ENCODE data around the gene DTD2. TPM values are rescaled to one million over a fixed set of nuclear protein-coding genes. Genes with fewer than 3 reads are reported as not detected.

The DTD2 gene
- total and polyA plus RNA-seq, 9 of the 15 experiments (the other 6 are each of a cell fraction or from before 2014, with no cell fraction given) = 3.8 to 24.1 (median 15.2) TPM

- Histone ChIP-seq H3K9me1 (ENCODE audit: control insufficient read depth, insufficient read depth, low read length) (no peaks in the 10 kb centered on the region), H4K20me1 (replicated peaks; ENCODE audit: control insufficient read depth, insufficient read depth, low read length) (no peaks in the 10 kb centered on the region; the same call in 1 of the 2 replicates), H3K79me2 (ENCODE audit: control insufficient read depth, insufficient read depth, low read length) (peaks cover 25% of the 10 kb centered on the region), H3K4me1 (replicated peaks in 1 of 2; ENCODE audit: control insufficient read depth in 2 of 2, insufficient read depth in 2 of 2, low read length in 2 of 2) (peaks cover 0 to 3% of the 10 kb centered on the region in 2 experiments; a peak in 3 of 5 replicates), H3K9ac (ENCODE audit: insufficient read depth in 1 of 2, low read depth in 2 of 2, low read length in 2 of 2) (no peak overlapping the region), H3K27ac (ENCODE audit: extremely low read depth, low read depth, low read length) (no peak overlapping the region; the same call in 2 of the 3 replicates), H3K9me3 (replicated peaks; ENCODE audit: control insufficient read depth, insufficient read depth, low read depth, low read length) (no peaks in the 10 kb centered on the region), H3K36me3 (ENCODE audit: control insufficient read depth, insufficient read depth, low read length) (no peaks in the 10 kb centered on the region), H3K27me3 (ENCODE audit: control insufficient read depth in 2 of 2, insufficient read depth in 2 of 2, low read length in 2 of 2) (no peaks in the 10 kb centered on the region), H3K4me2 (ENCODE audit: insufficient read depth, low read length) (no peak overlapping the region), H2AFZ (ENCODE audit: low read depth, low read length) (no peak overlapping the region), H3K4me3 (no peak overlapping the region)
- no peak for TF ChIP-seq HNRNPUL1 (IDR thresholded peaks at IDR 0.05; ENCODE audit: low read length)
- peak; percentile 66 for TF ChIP-seq SPI1 (IDR thresholded peaks at IDR 0.05; ENCODE audit: borderline replicate concordance, low read depth, low read length)
- TF ChIP-seq OTX1 (CRISPR knock-in tag; IDR thresholded peaks at IDR 0.05) = no peak
- TF ChIP-seq ZFPM2 (CRISPR knock-in tag; IDR thresholded peaks at IDR 0.05) = no peak
- no peak for TF ChIP-seq ZNF76 (CRISPR knock-in tag; IDR thresholded peaks at IDR 0.05; ENCODE audit: borderline replicate concordance)
- peak; percentile 5 for TF ChIP-seq MEIS2 (IDR thresholded peaks at IDR 0.05; ENCODE audit: partially characterized antibody)
- TF ChIP-seq, protein P1, sequence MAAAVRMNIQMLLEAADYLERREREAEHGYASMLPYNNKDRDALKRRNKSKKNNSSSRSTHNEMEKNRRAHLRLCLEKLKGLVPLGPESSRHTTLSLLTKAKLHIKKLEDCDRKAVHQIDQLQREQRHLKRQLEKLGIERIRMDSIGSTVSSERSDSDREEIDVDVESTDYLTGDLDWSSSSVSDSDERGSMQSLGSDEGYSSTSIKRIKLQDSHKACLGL (CRISPR knock-in tag; IDR thresholded peaks at IDR 0.05; ENCODE audit: borderline replicate concordance, poor library complexity, severe bottlenecking) = no peak
- TF ChIP-seq ZNF431 (CRISPR knock-in tag; IDR thresholded peaks at IDR 0.05) = no peak
- TF ChIP-seq, protein P2, sequence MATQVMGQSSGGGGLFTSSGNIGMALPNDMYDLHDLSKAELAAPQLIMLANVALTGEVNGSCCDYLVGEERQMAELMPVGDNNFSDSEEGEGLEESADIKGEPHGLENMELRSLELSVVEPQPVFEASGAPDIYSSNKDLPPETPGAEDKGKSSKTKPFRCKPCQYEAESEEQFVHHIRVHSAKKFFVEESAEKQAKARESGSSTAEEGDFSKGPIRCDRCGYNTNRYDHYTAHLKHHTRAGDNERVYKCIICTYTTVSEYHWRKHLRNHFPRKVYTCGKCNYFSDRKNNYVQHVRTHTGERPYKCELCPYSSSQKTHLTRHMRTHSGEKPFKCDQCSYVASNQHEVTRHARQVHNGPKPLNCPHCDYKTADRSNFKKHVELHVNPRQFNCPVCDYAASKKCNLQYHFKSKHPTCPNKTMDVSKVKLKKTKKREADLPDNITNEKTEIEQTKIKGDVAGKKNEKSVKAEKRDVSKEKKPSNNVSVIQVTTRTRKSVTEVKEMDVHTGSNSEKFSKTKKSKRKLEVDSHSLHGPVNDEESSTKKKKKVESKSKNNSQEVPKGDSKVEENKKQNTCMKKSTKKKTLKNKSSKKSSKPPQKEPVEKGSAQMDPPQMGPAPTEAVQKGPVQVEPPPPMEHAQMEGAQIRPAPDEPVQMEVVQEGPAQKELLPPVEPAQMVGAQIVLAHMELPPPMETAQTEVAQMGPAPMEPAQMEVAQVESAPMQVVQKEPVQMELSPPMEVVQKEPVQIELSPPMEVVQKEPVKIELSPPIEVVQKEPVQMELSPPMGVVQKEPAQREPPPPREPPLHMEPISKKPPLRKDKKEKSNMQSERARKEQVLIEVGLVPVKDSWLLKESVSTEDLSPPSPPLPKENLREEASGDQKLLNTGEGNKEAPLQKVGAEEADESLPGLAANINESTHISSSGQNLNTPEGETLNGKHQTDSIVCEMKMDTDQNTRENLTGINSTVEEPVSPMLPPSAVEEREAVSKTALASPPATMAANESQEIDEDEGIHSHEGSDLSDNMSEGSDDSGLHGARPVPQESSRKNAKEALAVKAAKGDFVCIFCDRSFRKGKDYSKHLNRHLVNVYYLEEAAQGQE (IDR thresholded peaks at IDR 0.05; ENCODE audit: borderline replicate concordance) = 0 out of 2 replicates have a peak, but pooled peaks have one; percentile 8
- TF ChIP-seq, protein P2 (CRISPR knock-in tag; IDR thresholded peaks at IDR 0.05; ENCODE audit: low read depth) = no peak
- BruUV-seq (replicated peaks) = no TSS peak
- FAIRE-seq (no peak), DNase-seq (ENCODE audit: extremely low read depth in 1 of 4, low spot score in 3 of 4) (no peak), ATAC-seq (0 out of 3 replicates have a peak, but pooled peaks have one; percentile 26)
- ChIA-PET POLR2A (interaction anchor here (1.6 kb wide), 1 partner anchor 11 kb away, joined by 4 read pairs; the partner anchor contains the start of gene HEATR5A), CTCF (ENCODE audit: low intra/inter-chr PET ratio) (no interaction called here)
- in situ Hi-C loops (cut with MboI) = no loop called here
- 71% methylated on average over 3 of the region's 3 CpGs for WGBS (ENCODE audit: insufficient coverage, low coverage, missing lambda C conversion rate)
- intact Hi-C loops (cut with micrococcal nuclease) = no loop called here
These were observed 47.2 kb downstream of the DTD2 start for GRCh38 chr14:31410048-31410650.
